Measurements from ENCODE around the gene UCK2. TPM values are rescaled to one million over a fixed set of nuclear protein-coding genes. Genes with fewer than 3 reads are reported as not detected.

The UCK2 gene
- total RNA-seq, 1 experiment from 2014 or later, result 77.9 TPM

- Histone ChIP-seq H3K14ac (ENCODE audit: insufficient read depth, low read length) (no peak overlapping the region), H3K79me1 (ENCODE audit: insufficient read depth, low read depth, low read length, poor library complexity, severe bottlenecking) (no peaks in the 10 kb centered on the region), H4K8ac (replicated peaks; ENCODE audit: insufficient read length, low read depth, low read length) (no peak overlapping the region), H3K4me2 (ENCODE audit: insufficient read depth, insufficient read length, low read length) (no peak overlapping the region), H3K56ac (ENCODE audit: insufficient read length, low read depth, low read length) (no peak overlapping the region), H4K20me1 (ENCODE audit: control insufficient read depth, insufficient read depth, insufficient read length) (peaks cover 2% of the 10 kb centered on the region), H3K79me2 (ENCODE audit: insufficient read depth, low read length) (peaks cover 74% of the 10 kb centered on the region; the same call in 1 of the 2 replicates), H3T11ph (ENCODE audit: low read length) (no peak overlapping the region), H2BK5ac (ENCODE audit: insufficient read length, low read length) (no peak overlapping the region), H3K23me2 (ENCODE audit: insufficient read length, low read depth, low read length, poor library complexity, severe bottlenecking) (no peaks in the 10 kb centered on the region), H2BK20ac (ENCODE audit: low read depth, low read length, poor library complexity, severe bottlenecking) (no peak overlapping the region), H3K27me3 (ENCODE audit: insufficient read depth, low read length) (no peaks in the 10 kb centered on the region), H3K9me3 (ENCODE audit: control insufficient read depth, low read depth, low read length) (no peaks in the 10 kb centered on the region), H2BK120ac (ENCODE audit: low read depth, low read length, poor library complexity, severe bottlenecking) (no peak overlapping the region), H3K18ac (ENCODE audit: insufficient read length, low read depth, low read length) (no peak overlapping the region), H3K4me1 (ENCODE audit: insufficient read depth, low read length) (peaks cover 17% of the 10 kb centered on the region; the same call in 1 of the 2 replicates), H2AK5ac (ENCODE audit: insufficient read length, low read length) (no peak overlapping the region), H3K27ac (ENCODE audit: insufficient read length, low read depth, low read length) (no peak overlapping the region), H3K9ac (ENCODE audit: extremely low read depth, insufficient read length, low read length) (no peak overlapping the region), H3K23ac (ENCODE audit: insufficient read length, low read depth, low read length) (no peak overlapping the region), H4K91ac (ENCODE audit: insufficient read length, low read depth, low read length) (no peak overlapping the region), H2AFZ (ENCODE audit: low read length) (no peak overlapping the region), H2BK15ac (ENCODE audit: low read depth, low read length) (no peak overlapping the region), H4K5ac (ENCODE audit: insufficient read length, low read depth, low read length) (no peak overlapping the region), H2BK12ac (ENCODE audit: insufficient read length, low read depth, low read length) (no peak overlapping the region), H3K4ac (ENCODE audit: low read depth, low read length) (no peak overlapping the region)
- DNase-seq, result no peak
- Mint-ChIP-seq H3K4me3 (no peak overlapping the region), H3K9me3 (peaks cover 0 to 2% of the 10 kb centered on the region in 2 experiments; a peak in 1 of 5 replicates), H3K27ac (peak overlapping the region in 2 of 3 experiments; percentile 3 to 69; a peak in 4 of 7 replicates), H3K36me3 (ENCODE audit: insufficient read depth in 1 of 3, low read depth in 3 of 3) (peaks cover 12 to 15% (median 14%) of the 10 kb centered on the region in 3 experiments), H3K27me3 (ENCODE audit: low read depth) (no peaks in the 10 kb centered on the region), H3K4me1 (peaks cover 67 to 69% of the 10 kb centered on the region in 2 experiments)
- no peak for TF ChIP-seq CTCF (conservative IDR thresholded peaks at IDR 0.05)
- WGBS (ENCODE audit: extremely low coverage, insufficient read length, low lambda C conversion rate), result no CpG with 5 or more reads among the region's 2 CpGs
Observed at GRCh38 chr1:165852871-165853270, 25.5 kb downstream of the UCK2 start.
